Measurements from ENCODE around the gene C12orf76.

GRCh38 chr12:110029290-110029815 lies 19.0 kb downstream of the C12orf76 start:
- no peak for TF ChIP-seq CTCF (IDR thresholded peaks at IDR 0.05)
- TF ChIP-seq EZH2 (IDR thresholded peaks at IDR 0.05; ENCODE audit: borderline replicate concordance, insufficient read depth, low read depth, low read length, poor library complexity, severe bottlenecking): no peak

Measured in B cell (primary cell).